ENCODE results near the gene ABHD16B. TPM values are rescaled to one million over a fixed set of nuclear protein-coding genes. Genes with fewer than 3 reads are reported as not detected.

ABHD16B gene
- total and polyA plus RNA-seq, 10 of the 15 experiments (the other 5 are each of a cell fraction or from before 2014, with no cell fraction given), result 0.13 TPM; not detected in 9

GRCh38 chr20:63908008-63908682, 46.8 kb downstream of the ABHD16B start:
- RAD21 ChIA-PET (ENCODE audit: unreplicated experiment), result no interaction called here
- TF ChIP-seq ZSCAN29 (IDR thresholded peaks at IDR 0.05) (no peak), PKNOX1 (IDR thresholded peaks at IDR 0.05) (peak; percentile 19; the same call in 1 of the 2 replicates), NR2F1 (conservative IDR thresholded peaks at IDR 0.05) (0 out of 2 replicates have a peak, but pooled peaks have one; percentile 18), BHLHE40 (IDR thresholded peaks at IDR 0.05; ENCODE audit: borderline replicate concordance in 1 of 2, low read depth in 2 of 2, low read length in 1 of 2) (no peak), ZBTB33 (IDR thresholded peaks at IDR 0.05) (peak; percentile 16; the same call in 1 of the 2 replicates)
- WGBS (ENCODE audit: insufficient coverage, insufficient replicate concordance, low lambda C conversion rate, missing lambda C conversion rate), result 93% methylated on average over 16 of the region's 16 CpGs
- ATAC-seq (peak; percentile 52), DNase-seq (ENCODE audit: low read depth, low spot score) (no peak), FAIRE-seq (no peak)
- Histone ChIP-seq H3K27me3 (replicated peaks in 1 of 2; ENCODE audit: control insufficient read depth in 2 of 2, insufficient read depth in 2 of 2, low read length in 1 of 2) (no peaks in the 10 kb centered on the region), H3K4me3 (no peak overlapping the region), H3K4me1 (ENCODE audit: control insufficient read depth, insufficient read depth, low read length) (no peaks in the 10 kb centered on the region; the same call in 1 of the 2 replicates), H2AFZ (ENCODE audit: control insufficient read depth, low read depth, low read length) (no peak overlapping the region), H3K36me3 (ENCODE audit: control insufficient read depth in 2 of 2, insufficient read depth in 2 of 2, low read length in 1 of 2) (peaks cover 0 to 5% of the 10 kb centered on the region in 2 experiments; a peak in 3 of 4 replicates), H3K9me3 (replicated peaks; ENCODE audit: control insufficient read depth, insufficient read depth, low read length) (no peaks in the 10 kb centered on the region; the same call in 2 of the 3 replicates), H3K9ac (ENCODE audit: control insufficient read depth, insufficient read depth, low read length) (no peak overlapping the region), H4K20me1 (ENCODE audit: control insufficient read depth, insufficient read depth) (peaks cover 7% of the 10 kb centered on the region; the same call in 1 of the 2 replicates), H3K4me2 (ENCODE audit: control insufficient read depth, insufficient read depth) (no peak overlapping the region), H3K79me2 (ENCODE audit: control insufficient read depth, insufficient read depth, low read length) (peaks cover 50% of the 10 kb centered on the region), H3K27ac (ENCODE audit: control insufficient read depth, insufficient read depth) (no peak overlapping the region)
- POLR2A ChIA-PET, result interaction anchor here (1.7 kb wide), 1 partner anchor 12 kb away, joined by 5 read pairs; no protein-coding TSS in a partner anchor
- TSS peak; percentile 40 for BruUV-seq (replicated peaks)
- in situ Hi-C loops (cut with MboI), result no loop called here
- SMC1A ChIA-PET (ENCODE audit: uncharacterized antibody, unreplicated experiment), result interaction anchor here (2.4 kb wide), 1 partner anchor 11 kb away, joined by 8 read pairs; no protein-coding TSS in a partner anchor
- CTCF ChIA-PET, result no interaction called here
- intact Hi-C loops (cut with micrococcal nuclease; ENCODE audit: unreplicated experiment), result no loop called here
